Skeletal muscle cell (primary cell): Measurements from ENCODE around the gene TTC34.

Source experiments
- DNase-seq: peaks from one replicate; pipeline ENCODE4 v3.0.0-alpha.2; 2010; ENCODE audit warnings: low read depth
- H3K4me3 ChIP-seq: 2 replicates; pipeline ENCODE4 v1.5.1; 2011; ENCODE audit warnings: low read depth, mild to moderate bottlenecking, control low read depth, low read length, moderate library complexity

Gene TTC34

GRCh38 chr1:2587071-2587859 is 214.2 kb downstream of the TTC34 start:
- DNase-seq = no peak
- peak overlapping the region; percentile 77 for H3K4me3 ChIP-seq

GRCh38 chr1:2586154-2587070 is 215.1 kb downstream of the TTC34 start, which contains the start of gene PRXL2B:
PRXL2B (plus strand) TSS chr1:2586777; CDS start chr1:2586886, 109 bp downstream.
- peak within 1 kb of the TSS; percentile 77 for H3K4me3 ChIP-seq
- DNase-seq = peak; percentile 98
